H4 (cell line): ENCODE results near the gene CHERP. TPM values are rescaled to one million over a fixed set of nuclear protein-coding genes. Genes with fewer than 3 reads are reported as not detected.

ENCODE experiments used
- DNase-seq: peaks from one replicate; pipeline ENCODE4 v3.0.0-alpha.2; 2015; ENCODE audit warnings: low spot score
- total RNA-seq: library from RNA; depleted of rRNA; stranded (reverse); fragments of >200 nt; shearing (Covaris generic); gene quantifications from 2 replicates; pipeline ENCODE4 v1.2.3, GENCODE V29; 2014; rRNA removed

Gene CHERP, protein sequence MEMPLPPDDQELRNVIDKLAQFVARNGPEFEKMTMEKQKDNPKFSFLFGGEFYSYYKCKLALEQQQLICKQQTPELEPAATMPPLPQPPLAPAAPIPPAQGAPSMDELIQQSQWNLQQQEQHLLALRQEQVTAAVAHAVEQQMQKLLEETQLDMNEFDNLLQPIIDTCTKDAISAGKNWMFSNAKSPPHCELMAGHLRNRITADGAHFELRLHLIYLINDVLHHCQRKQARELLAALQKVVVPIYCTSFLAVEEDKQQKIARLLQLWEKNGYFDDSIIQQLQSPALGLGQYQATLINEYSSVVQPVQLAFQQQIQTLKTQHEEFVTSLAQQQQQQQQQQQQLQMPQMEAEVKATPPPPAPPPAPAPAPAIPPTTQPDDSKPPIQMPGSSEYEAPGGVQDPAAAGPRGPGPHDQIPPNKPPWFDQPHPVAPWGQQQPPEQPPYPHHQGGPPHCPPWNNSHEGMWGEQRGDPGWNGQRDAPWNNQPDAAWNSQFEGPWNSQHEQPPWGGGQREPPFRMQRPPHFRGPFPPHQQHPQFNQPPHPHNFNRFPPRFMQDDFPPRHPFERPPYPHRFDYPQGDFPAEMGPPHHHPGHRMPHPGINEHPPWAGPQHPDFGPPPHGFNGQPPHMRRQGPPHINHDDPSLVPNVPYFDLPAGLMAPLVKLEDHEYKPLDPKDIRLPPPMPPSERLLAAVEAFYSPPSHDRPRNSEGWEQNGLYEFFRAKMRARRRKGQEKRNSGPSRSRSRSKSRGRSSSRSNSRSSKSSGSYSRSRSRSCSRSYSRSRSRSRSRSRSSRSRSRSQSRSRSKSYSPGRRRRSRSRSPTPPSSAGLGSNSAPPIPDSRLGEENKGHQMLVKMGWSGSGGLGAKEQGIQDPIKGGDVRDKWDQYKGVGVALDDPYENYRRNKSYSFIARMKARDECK
- 2.2 and 4.1 TPM in 2 replicates for total RNA-seq

DNA sequence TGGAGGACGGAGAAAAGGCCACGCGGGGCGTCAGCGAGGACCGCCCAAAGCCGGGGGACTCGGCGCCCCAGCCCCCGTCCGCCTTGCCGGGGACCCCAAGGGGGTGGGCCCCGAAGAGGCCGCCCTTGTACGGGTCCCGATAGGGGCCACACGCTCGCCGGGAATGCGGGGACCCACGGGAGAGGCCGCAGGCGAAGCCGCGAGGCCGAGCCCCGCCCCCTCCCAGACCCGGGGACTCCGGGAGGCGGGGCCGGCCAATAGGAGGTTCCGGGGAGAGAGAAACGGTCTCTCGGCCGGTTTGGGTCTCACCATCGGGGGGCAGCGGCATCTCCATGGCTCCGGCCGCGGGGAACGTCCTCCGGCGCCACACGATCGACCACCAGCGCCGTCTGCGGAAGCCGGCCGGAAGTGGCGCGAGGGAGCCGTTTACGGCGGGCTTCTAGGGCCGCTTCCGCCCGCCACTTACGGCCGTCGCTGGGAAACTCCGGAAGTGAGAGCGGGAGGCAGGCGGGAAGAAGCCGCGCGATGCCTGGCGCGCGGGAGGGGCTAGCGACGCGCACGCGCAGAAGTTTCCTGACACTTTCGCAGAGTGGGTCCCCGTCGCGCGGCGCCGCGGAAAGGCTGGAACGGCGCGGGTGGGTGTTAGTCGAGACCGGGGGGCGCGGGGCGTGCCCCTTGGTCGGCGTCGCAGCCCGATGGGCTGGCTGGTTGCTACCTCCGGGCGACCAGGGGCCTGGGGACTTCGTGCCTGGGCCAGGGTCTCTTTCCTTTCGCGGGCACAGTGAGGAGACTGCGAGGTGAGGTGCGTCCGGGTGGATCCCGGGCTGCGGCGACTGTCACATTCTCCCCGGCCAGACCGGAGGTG lies at the start of gene CHERP:
TSS of gene CHERP (minus strand) at position 393 of the 865 bp plus-strand sequence. CDS start at position 334, 59 bp downstream.
- peak; percentile 92 for DNase-seq

DNA sequence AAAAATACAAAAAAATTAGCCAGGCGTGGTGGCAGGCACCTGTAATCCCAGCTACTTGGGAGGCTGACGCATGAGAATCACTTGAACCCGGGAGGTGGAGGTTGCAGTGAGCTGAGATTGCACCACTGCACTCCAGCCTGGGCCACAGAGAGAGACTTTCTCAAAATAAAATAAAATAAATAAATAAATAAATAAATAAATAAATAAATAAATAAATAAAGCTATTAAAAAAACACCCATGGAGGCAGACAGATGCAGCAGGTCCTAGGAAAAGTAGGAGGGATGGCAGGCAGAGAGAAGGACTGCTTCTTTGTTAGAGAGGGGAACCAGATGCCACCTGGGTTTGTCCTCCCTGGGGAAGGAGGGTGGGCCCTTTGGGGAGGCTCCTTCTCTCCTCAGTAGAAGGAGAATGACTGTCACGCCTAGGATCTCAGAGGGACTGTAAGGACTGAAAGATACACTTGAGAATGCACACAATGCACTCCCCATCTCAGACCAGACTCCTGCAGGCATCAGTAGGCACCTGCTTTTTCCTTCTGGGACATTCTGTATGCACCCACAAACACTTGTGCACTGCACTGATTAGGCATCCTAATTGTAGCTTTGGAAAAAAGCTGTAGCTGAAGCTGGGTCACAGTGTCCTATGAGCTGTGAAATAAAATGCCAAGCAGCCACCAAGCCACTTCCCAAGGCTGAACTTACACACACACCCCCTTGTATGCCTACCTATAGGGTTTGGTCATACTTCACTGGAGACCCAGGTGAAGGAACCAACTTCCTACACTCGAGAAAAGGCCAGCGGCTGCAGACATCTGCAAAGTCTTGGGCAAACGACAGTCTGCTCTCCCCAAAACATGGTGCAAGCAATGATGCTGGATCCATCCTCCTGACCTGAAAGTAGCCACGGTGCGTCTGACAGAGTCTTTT lies 48.9 kb upstream of the CHERP start:
- DNase-seq: no peak

DNA sequence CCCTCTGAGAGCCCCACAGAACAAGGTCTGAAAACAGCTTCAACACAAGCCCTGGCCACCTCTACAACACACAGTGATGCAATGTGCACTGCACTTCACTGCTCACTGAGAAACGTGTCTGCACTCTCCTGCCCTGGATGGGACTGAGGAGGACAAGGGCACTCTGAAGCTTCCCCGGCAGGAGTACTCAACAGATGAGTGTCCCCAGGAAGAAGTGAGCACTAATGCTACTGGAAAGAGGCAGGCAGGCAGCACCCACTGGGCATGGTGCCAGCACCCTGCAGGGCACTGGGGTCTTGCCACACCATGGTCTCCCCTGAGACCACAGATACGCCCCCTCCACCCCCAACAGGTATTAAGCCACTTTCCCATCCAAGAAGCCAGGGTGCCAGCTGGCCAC lies 47.7 kb upstream of the CHERP start:
- DNase-seq: no peak

DNA sequence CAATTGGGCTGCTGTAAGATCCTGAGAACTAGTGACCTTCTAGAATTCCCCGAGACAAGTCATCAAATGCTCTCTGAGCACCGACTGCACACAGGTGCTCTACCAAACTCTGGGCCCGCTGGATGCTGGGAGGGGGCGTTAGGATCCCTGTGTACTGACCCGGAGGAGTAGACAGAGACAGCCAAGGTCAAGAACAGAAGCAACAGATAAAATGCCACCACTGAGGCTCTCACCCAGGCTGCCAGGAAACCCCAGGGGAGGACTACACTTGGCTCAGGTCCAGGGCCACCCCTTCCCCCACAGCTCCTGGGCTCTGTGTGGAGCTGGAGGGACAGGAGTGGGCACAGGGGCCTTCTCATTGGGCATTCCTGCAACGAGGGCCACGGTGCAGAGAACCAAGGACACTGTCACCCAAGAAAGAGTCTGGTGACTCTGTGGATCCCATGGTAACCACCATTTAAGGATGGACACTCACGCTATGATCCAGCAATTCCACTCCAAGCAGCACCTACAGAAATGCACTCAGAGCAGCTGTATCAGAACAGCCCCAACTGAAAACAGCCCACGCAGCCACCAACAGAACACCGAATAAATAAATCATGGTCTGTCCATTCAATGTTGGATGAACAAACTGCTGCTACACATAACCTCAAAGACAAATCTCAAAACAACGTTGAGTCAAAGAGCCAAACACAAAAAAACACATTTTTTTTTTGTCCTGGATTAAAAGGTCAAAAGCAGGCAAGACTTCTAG lies 46.8 kb upstream of the CHERP start:
- no peak for DNase-seq

DNA sequence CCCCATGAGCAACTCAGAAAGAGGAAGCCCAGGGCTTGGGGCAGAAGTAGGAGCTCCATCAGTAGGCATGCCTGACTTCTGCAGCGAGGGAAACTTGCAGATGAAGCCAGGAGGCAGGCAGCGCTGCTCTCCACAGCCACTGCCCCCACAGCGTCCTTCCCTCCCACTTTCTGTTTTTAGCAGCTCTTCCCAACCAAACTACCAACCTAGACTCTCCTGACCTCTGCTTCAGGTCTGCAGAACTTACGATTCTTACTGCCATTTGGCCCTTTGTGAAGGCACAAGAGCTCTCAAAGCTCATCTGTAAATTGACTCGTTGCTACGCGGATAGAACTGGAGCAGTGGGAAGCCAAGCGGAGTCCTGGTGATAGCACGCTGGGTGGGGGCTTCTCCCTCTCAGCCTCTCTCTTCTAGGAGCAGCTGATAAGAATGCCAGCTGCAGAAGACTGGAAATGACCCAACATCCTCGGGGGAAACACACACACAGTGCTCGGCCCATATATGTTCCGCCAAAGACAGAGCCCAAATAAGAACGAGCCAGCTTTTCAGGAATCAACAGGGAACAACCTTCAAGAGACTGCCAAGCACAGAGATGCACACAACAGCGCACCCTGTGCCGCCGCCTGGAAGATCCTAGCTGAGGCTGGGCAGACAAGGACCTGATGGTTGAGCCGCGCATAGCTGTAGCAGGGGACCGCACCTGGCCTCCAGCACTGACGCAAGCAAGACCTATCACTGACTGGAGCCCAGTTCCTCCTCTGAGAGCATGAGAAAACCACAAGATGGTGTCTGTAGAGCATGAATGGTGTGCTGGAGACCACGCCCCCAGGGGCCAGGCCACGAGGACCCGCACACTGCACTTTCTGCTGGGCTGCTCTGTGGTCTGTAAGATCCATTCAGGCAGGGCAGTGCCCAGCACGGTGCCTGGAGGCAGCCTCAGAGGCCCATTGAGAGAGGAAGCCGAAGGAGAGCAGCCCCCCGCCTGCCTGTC lies 45.9 kb upstream of the CHERP start:
- no peak for DNase-seq

DNA sequence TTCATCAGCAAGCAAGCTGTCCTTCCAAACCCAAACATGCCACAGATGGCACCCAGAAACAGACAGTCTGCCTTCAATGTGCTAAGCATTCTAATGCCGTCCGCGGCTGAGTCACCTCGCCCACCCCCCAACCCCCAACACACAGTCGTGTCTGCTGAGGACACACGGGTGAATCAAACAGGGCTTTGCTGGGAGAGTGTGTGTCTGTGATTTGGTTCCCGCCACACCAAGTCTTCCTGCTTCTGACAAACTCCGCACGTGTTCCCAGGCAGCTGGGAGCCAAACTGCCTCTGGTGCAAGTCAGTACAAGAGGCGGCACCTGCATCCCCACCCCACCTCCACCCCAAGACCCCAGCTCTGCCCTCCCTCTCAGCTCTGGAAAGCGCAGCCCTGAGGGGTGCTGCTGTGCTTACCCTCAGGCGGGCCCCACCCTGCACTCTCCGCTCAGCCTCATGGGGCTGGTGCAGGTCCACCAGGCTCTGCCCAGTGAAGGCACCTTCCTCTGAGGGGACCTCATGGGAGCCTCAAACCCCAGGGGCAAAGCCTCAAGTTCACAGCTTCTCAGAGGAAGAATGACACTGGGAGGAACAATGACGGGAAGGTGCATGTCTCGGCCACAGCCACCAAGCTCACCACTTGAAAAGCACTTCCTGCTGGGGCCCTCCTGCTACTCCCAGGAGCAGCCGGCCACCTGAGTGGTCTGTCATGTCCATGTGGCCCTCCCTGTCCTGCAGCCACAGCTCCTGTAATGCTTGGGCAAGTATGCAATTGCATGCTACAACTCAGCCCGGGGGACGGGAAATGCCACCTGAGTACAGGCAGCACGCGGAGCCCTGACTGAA lies 45.0 kb upstream of the CHERP start:
- DNase-seq: no peak

DNA sequence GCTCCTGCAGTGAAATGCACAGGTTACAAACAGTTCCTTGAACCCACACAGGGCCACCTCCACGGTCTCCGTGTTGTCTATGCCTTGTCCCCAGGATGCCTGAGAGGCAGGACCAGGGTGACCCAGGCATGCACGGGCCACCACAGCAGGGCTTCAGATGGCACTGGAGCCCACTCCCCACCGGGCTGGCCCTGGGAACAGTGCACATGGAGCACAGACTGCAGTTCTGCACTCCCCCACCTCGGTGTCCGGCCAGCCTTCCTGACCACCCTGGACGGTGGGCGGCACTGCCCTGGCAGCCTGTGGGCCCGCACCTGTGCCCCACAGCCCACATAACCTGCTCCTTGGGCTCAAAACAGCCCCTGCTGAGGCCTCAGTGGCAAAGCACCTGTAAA lies 44.2 kb upstream of the CHERP start:
- no peak for DNase-seq

DNA sequence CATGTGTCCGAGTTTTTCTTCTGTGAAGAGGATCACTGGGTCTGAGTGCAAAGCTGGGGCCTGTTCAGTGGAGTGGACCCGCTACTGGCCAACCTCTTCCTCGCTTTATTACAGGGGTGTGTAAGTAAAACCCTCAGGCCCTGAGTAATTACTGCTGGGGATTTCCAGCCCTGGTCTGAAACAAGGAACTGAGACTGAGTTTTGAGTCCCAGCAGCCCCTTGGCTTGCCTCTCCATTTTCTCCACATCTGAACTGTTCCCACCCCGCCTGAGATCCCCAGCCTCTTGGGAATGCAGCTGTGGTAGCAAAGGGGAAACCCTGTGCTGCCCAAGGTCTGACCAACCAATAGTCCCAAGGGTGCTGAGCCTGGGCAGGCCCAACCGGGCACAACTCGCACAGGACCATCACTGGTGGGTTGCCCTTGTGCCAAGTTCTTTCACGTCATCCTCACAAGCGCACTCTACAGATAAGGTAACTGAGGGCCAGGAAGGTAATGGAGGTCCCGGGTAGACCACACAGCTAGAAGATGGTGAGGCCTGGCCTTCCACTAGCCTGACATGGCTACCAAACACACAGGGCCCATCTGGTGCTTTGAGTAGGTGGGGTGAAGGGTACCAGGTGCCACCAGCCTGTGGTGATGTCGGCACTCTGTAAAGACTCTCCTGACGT lies 43.7 kb upstream of the CHERP start:
- no peak for DNase-seq

DNA sequence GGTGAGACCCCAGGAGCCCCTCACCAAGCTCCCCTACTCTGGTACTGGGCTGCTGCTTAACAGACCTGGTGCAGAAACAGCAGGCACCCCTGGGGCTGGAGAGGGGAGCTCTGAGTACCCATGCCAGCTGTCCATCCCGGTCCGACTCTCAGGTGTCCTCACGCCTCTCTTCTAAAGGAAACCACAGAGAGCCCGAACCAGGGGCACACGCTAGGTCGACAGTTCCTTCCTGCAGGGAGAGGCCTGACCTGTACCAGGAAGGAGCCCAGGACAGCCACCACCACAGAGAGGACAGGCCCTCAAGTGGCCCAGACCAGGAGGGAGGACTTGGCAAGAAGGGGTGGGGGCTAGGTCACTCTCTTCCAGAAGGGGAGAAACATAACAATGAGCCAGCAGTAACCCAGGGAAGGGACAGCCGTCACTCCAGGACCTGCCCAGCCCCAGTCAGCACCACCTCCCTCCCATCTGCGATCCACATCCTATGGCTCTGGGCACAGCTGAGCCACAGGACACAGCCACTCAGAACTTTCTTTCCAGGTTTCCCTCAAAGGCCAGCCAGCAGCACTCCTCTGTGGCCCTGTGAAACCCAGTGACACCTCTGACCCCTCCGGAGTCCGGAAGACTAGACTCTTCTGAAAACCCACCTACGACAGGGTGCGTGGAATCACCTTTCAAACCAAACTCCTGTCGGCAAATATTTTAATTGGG lies 43.0 kb upstream of the CHERP start:
- no peak for DNase-seq

DNA sequence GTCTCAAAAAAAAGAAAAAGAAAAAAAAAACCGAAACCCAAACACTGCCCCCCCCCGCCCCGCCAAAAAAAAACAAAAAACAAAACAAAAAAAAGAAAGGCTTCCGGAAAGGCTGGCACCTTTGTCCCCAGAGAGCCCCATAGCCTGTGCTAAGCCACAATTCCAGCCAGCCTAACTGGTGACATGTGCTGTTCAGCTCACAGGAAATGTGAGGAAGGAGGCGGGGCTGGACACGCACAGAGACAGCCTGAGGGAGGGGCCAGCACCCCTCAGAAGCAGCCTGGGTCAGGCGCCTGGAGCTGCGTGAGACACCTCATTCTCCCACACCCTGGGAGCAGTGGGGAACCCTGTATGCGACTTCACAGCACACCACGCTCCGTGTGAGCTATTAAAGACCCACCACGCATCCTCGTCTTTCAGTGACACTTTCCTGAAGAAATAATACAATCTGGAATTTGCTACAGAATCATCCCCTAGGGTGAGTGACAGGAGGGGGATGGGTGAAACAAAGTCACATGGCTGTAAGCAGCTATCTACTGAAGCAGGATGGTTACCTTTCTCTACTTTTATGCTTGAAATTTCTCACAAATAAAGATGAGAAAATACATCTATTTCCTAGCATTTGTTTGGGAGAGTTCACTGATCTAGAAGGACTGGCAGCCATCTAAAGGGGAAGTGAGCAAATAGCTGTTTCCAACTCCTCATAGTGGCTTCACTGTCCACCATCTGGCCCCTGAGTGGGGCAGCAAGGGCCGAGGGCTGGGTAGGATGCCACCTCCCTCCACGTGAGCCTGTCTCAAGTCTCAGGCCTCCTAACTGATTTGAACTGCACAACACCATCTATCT lies 42.2 kb upstream of the CHERP start:
- DNase-seq: peak; percentile 93

DNA sequence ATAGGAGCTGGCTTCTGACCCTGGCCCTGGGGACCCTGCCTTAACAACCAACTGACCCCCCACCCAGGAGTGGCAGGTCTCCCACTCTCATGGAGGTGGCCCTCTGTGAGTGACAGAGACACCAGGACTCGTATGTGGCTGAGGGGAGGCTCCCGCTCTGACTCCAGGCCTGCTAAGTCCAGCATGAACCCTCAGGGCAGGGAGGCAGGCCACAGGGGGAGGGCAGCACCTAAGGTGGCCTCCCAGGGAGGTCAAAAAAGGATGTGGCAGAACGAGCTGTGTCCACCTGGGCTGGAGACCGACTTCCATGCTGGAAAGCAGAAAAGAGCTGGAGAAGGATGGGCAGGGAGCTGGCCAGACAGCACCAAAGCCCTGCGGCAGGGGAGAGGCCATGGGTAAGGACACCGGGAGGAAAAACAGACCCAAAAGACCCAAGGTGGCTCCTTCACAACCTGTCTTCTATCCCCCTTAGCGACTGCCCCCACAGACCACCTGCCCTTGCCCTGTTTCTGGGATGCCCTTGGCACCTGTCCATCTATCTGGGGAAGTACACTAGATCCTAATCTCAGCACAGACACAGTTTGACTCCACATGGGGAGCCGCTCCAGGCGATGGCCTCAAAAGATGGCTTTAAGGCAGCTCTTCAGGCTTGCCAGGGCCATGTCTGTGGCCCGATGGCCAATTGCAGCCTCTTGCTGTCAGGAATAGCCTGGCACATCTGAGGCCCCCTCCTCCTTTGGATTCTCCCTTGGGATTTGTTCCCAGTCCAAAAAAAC lies 40.4 kb upstream of the CHERP start:
- no peak for DNase-seq

DNA sequence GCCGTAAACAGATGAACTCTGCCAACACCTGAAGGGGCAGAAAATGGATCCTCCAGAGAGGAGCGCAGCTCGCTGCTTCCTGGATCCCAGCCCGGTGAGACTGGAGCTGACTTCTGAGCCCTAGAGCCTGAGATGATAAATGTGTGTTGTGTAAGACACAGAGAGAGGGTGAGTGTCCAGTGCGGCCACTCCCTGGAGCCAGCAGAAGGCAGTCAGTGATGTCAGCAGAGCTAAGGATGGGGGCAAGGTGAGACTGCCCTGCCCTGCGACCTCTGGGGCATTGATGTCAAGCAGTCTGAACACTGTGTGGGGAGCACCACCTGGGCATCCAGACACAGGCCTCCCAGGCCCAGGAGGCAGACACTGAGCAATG lies 39.7 kb upstream of the CHERP start:
- DNase-seq: no peak

DNA sequence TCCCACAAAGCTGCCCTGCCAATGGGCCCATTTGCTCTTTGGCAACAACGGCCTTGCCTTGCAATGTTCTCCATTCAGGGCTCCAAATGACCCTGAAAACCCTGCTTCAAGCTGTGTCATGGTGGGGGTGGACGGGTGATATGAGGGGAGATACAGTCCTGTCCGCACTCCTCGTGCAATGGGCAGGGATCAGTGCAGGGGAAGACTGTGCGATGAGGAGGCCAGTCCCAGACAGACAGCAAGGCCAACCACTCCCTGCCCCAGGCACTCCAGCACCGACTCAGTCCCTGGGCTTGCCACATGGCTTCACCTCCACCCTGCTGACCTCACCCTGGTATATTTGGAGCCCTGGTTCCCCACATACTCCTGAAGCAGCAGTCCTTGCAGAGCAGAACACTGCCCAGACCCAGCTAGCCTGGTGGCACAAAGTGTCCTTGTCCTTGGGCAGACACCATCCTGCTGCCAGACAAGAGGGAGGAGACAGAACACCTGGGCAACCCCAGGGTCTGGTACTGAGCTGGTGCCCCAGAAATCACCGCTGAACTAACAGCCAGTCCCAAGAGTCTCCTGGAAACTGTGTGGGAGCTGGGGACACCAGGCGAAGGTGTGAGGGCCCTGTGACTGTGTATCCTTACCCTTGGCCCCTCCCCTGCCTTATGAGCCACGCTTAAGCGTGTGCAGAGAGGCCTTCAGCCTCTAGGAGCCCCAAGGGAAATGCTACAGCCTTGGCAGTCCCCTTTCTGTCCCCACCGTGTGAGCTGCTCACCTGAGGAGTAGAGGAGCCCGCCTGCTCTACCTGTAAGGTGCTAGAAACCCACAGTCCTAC lies 39.1 kb upstream of the CHERP start:
- DNase-seq: no peak

DNA sequence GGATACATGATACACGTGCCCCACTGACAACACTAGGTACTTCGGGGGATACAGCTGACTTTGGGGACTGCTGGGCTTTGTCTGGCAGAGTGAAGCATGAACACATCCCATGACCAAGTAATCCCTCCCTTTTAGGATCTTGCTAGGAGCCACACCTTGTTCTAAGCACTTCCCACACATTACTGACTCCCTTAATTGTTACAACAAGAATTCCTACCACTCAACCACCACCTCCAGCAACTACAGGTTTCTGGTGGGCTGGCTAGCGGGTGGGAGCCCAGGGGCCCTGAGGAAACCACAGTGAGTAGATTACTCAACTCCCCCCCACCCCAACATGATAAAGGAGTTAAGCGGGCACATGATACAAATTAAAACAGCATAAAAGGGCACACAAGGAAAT lies 37.1 kb upstream of the CHERP start:
- no peak for DNase-seq
